Pancreas (tissue), 10 donors: ENCODE measurements around the gene NOS1AP. TPM values are rescaled to one million over a fixed set of nuclear protein-coding genes. Genes with fewer than 3 reads are reported as not detected.
A peak's percentile ranks its signal among the peaks of the same experiment; 100 is the strongest.

Experiments
- ATAC-seq, 4 donors: fragments of 200-7000 bp; cut with Tn5 transposase; one replicate each; pipeline versions ENCODE4 v1.8.0 to v1.9.1; 2020; ENCODE audit warnings: mild to moderate bottlenecking in 4 of 4, moderate library complexity in 4 of 4
- DNase-seq, 6 donors: peaks; one replicate each; pipeline ENCODE4 v3.0.0-alpha.2; 2020
- FAIRE-seq: peaks from 2 replicates; lab custom pipeline; 2012; peaks lifted over from hg19 to GRCh38; lab: Jason Lieb, UNC
- H3K27ac ChIP-seq, 4 donors: fragments of 200-600 bp; sonication (generic); 1 replicate in 3 of 4; 2 replicates in 1 of 4; pipeline versions ENCODE4 v1.5.0 to v1.8.0; 2020
- H3K27me3 ChIP-seq, 4 donors: fragments of 200-600 bp; one replicate each; pipeline ENCODE4 v1.8.0; 2021
- H3K36me3 ChIP-seq, 3 donors: fragments of 200-600 bp; sonication (generic) in 1 of 3; one replicate each; pipeline versions ENCODE4 v1.5.0 to v1.8.0; 2020 to 2021
- H3K4me1 ChIP-seq, 3 donors: fragments of 200-600 bp; one replicate each; pipeline ENCODE4 v1.8.0; 2021
- H3K4me3 ChIP-seq, 4 donors: fragments of 200-600 bp; sonication (generic) in 2 of 4; one replicate each; pipeline versions ENCODE4 v1.5.0 to v1.8.0; 2020 to 2021
- H3K9me3 ChIP-seq, 4 donors: fragments of 200-600 bp; one replicate each; pipeline ENCODE4 v1.8.0; 2021
- WGBS, 2 donors: extraction: QIAGEN DNeasy Blood & Tissue Kit; methylation state at CpG; one replicate each; pipeline ENCODE4 v1.1.7; 2013; 5-methylcytosine and 5-hydroxymethylcytosine counted together
- intact Hi-C, 3 donors: fragments of 100-400 bp; cut with DNase I; formaldehyde crosslinking; loops; one replicate each; pipeline versions ENCODE4 v1.11.1 to v1.14.2; 2022
- polyA plus RNA-seq, 2 donors: library from polyadenylated mRNA; stranded (reverse); fragments of 200-250 nt; gene quantifications; one replicate each; pipeline ENCODE4 v1.2.3, GENCODE V29; 2013
- total RNA-seq, 6 donors: library from RNA; stranded (reverse); fragmentation: NEBNext Ultra II Directional in 4 of 6; extraction: Animal tissue kit (Norgen Biotek cat#: 25700) in 4 of 6; gene quantifications; one replicate each; pipeline versions ENCODE4 v1.2.1 to v1.2.4, GENCODE V29; 2021 to 2023
- TF ChIP-seq, protein P1 (sequence below), 4 donors: fragments of 200-600 bp; sonication (generic) in 3 of 4; IDR thresholded peaks; one replicate each; pipeline versions ENCODE4 v1.5.0 to v1.8.0; 2021; ENCODE audit warnings: antibody characterized with exemption in 4 of 4
- donor health status: healthy with polysubstance abuse.
- donor health status: DM: no; HTN: no; CAD: no; lungs with moderate emphysema.
- donor health status: DM: no; HTN: no; CAD: no.
- donor health status: control.
- donor health status: control.
- donor health status: Bipolar disorder and iron deficiency.
- donor health status: DM: yes; HTN: yes; CAD: no.
- donor health status: DM: no; HTN: no; CAD: no.
- donor health status: DM: no; HTN: no; CAD: no.
- donor health status: DM: yes; HTN: yes; CAD: no.

Gene NOS1AP
- total and polyA plus RNA-seq, 8 donors, result 0.40 to 2.8 (median 1.7) TPM

- TF ChIP-seq, protein P1, sequence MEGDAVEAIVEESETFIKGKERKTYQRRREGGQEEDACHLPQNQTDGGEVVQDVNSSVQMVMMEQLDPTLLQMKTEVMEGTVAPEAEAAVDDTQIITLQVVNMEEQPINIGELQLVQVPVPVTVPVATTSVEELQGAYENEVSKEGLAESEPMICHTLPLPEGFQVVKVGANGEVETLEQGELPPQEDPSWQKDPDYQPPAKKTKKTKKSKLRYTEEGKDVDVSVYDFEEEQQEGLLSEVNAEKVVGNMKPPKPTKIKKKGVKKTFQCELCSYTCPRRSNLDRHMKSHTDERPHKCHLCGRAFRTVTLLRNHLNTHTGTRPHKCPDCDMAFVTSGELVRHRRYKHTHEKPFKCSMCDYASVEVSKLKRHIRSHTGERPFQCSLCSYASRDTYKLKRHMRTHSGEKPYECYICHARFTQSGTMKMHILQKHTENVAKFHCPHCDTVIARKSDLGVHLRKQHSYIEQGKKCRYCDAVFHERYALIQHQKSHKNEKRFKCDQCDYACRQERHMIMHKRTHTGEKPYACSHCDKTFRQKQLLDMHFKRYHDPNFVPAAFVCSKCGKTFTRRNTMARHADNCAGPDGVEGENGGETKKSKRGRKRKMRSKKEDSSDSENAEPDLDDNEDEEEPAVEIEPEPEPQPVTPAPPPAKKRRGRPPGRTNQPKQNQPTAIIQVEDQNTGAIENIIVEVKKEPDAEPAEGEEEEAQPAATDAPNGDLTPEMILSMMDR (IDR thresholded peaks at IDR 0.05), result no peak
- Histone ChIP-seq H3K4me3 (no peak overlapping the region), H3K27me3 (no peaks in the 10 kb centered on the region), H3K4me1 (no peaks in the 10 kb centered on the region), H3K27ac (no peak overlapping the region), H3K9me3 (no peaks in the 10 kb centered on the region), H3K36me3 (no peaks in the 10 kb centered on the region)
- WGBS, 2 donors, result 76 to 79% methylated on average over 20 of the region's 20 CpGs
- FAIRE-seq (no peak), DNase-seq (no peak), ATAC-seq (no peak)
- intact Hi-C loops, result loop anchor here in 2 of 3 donors (5.0 to 10.0 kb wide), 2 partner anchors 330 to 333 kb away; no protein-coding TSS in a partner anchor
These were observed 318.0 kb downstream of the NOS1AP start for GRCh38 chr1:162387226-162388082.

- Histone ChIP-seq H3K27me3 (no peaks in the 10 kb centered on the region), H3K36me3 (no peaks in the 10 kb centered on the region), H3K4me1 (no peaks in the 10 kb centered on the region), H3K9me3 (no peaks in the 10 kb centered on the region), H3K27ac (no peak overlapping the region), H3K4me3 (no peak overlapping the region)
- intact Hi-C loops, result loop anchor here in 2 of 3 donors (5.0 to 10.0 kb wide), 2 partner anchors 331 to 333 kb away; no protein-coding TSS in a partner anchor
- FAIRE-seq (no peak), ATAC-seq (no peak), DNase-seq (no peak)
- WGBS, 2 donors, result 72 to 79% methylated on average over 8 of the region's 8 CpGs
- TF ChIP-seq, protein P1 (IDR thresholded peaks at IDR 0.05), result no peak
These were observed 318.6 kb downstream of the NOS1AP start for GRCh38 chr1:162388083-162388594.

- H3K9me3 ChIP-seq, result no peaks in the 10 kb centered on the region
- no peak for FAIRE-seq
- no peak overlapping the region for H3K27ac ChIP-seq
- TF ChIP-seq, protein P1 (IDR thresholded peaks at IDR 0.05), result no peak
- peak in 2 of 4 donors; percentile 34 to 39 for ATAC-seq
- H3K4me3 ChIP-seq, result no peak overlapping the region
- no peaks in the 10 kb centered on the region for H3K4me1 ChIP-seq
- H3K27me3 ChIP-seq, result no peaks in the 10 kb centered on the region
- intact Hi-C loops, result loop anchor here in 2 of 3 donors (5.0 to 10.0 kb wide), 2 partner anchors 331 to 334 kb away; no protein-coding TSS in a partner anchor
- 76 to 77% methylated on average over 5 of the region's 5 CpGs for WGBS, 2 donors
- no peaks in the 10 kb centered on the region for H3K36me3 ChIP-seq
- no peak for DNase-seq
These were observed 319.1 kb downstream of the NOS1AP start for GRCh38 chr1:162388615-162389014.

- Histone ChIP-seq H3K36me3 (no peaks in the 10 kb centered on the region), H3K27me3 (no peaks in the 10 kb centered on the region), H3K27ac (no peak overlapping the region), H3K4me1 (no peaks in the 10 kb centered on the region), H3K9me3 (no peaks in the 10 kb centered on the region), H3K4me3 (no peak overlapping the region)
- intact Hi-C loops, result loop anchor here in 2 of 3 donors (5.0 to 10.0 kb wide), 2 partner anchors 332 to 334 kb away; no protein-coding TSS in a partner anchor
- no peak for ATAC-seq
- TF ChIP-seq, protein P1 (IDR thresholded peaks at IDR 0.05), result no peak
- DNase-seq, result no peak
- no peak for FAIRE-seq
- WGBS, 2 donors, result 43 to 51% methylated on average over 11 of the region's 11 CpGs
These were observed 319.7 kb downstream of the NOS1AP start for GRCh38 chr1:162389021-162389818.
